HG03097 (cell line): ENCODE data around the gene GNAZ.

Experiments
- ATAC-seq: cut with Tn5 transposase; IDR thresholded peaks from one replicate; pipeline ENCODE4 v1.9.1; 2021; ENCODE audit not compliant: unreplicated experiment, low FRiP score

GNAZ gene

DNA sequence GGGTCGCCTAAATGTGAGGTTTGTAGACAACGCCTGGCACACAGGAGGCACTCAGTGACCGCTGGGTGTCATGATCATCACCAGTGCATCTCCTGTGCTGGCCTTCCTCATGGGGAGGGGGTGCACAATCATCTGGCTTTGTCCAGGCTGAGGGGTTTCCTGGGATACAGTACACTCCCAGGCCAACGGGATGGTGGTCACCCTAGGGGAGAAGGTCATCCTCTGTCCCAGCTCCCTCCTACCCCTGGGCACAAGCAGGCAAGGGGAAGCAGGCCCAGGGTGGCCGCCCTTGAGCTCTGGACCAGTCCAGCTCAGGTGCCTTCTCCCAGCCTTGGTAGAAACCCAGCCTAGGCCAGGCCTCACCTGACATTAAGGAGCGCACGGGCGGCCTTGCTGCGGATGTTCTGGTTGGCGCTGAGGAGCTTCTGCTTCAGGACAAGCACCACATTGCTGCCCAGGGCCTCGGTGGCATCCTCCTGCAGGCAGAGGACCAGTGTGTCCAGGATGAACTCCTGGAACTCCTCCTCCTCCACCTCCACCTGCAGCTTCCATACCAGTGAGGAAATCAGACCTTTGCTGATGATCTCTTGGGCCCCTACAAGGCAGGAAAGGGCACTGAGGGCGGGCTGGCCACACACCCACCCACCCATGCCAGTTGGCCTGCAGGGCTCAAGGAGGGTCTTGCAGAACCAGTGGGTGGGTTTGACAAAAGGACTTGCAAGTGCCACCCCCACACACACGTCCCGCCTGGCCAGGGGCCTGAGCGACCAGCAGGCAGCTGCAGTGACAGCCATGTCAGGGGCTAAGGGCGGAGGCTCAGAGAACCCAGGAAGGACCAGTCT, 6.6 kb upstream of the GNAZ start:
- no peak for ATAC-seq

- ATAC-seq = no peak
Measured at GRCh38 chr22:23064381-23065068, 5.8 kb upstream of the GNAZ start.

- ATAC-seq = no peak
Measured at GRCh38 chr22:23065069-23065451, 5.3 kb upstream of the GNAZ start.

DNA sequence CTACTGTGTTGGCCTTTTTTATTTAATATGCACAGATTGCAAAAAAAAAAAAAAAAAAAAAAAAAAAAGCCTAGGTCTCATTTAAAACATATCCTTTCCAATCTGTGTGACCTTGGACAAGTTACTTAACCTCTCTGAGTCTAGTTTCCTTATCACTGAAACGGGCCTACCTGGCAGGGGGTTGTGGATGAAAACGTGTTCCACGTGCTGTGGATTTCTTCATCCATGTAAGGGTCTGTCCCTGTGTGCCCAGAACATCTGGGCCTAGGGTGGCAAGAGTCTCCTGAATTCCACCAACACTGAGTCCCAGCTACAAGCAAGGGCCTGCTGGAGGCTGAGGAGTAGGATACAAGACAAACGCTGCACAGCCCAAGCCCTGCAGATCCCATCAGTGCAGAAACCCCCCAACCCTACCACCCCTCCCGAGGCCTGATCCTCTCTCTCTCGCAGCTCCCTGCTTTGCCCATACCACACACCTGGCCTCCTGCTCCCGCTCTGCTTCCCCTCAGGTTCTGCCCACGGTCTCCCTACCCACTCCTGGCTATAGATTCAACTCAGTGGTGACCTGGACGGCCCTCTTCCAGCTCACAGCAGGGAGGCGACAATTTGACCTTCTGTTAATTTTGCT, 4.7 kb upstream of the GNAZ start:
- ATAC-seq = no peak

DNA sequence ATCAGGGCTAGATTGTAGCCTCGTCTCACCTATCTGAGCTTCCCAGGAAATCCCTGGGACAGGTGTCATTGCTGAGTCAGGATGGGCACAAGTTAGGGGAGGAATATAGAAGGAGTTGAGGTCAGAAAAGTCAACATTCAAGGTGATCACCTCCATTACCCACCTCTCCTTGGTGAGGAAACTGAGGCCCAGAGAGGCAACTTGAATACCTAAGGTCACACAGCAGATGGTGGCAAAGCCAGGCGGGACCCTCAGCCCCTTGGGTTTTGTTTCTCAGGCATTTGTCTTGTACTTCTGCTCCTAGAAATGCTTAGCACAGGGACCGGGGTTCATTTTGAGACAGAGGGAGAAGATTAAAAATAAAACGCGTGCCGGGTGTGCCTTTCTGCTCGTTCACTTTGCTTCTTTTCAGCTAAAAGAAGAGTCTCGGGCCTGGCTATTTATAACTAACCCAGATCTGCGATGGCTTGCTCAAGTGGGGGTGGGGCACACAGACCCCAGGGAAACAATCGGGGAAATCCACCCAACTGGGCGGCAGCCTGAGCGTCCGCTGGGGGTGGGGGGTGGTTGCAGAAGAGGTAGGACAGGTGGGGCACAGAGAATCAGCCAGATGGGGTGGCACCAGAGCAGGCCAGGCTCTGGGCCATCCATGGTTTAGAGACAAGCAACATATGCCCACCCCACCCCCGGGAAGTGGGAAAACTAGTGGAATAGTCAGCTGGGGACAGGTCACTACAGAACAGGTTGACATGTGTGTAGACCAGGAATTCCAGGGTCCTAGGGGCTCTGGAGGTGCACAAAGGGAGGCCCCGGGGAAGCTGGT, 3.9 kb upstream of the GNAZ start:
- no peak for ATAC-seq

DNA sequence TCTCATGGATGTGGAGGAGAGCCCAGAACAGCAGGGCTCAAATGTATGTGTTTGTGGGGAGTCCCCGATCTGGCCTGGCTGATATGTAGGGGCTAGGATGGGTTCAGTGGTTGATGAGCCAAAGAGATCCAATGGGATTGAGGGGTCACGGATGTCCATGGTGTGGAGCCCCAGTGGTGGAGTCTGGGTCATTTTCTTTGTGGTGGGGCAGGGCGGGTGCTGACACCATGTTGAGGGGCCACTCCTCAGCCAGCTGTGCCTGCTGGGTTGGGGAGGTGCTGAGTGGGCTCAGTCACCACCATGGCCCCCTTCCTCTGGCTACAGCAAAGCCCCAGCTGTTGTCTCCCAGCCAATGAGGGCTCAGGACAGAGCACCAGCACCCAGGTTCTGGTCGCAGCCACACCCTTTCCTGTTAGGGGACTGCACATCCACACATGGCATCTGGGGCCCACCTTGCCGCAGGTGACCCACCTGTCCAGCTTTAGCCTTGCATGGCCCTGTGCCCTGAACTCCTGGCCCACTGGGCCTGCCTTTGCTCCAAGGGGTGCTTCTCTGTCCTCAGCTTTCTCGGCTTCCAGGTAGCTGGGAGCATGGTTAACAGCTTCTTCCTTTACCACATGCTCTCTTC, 3.2 kb upstream of the GNAZ start:
- ATAC-seq = no peak

DNA sequence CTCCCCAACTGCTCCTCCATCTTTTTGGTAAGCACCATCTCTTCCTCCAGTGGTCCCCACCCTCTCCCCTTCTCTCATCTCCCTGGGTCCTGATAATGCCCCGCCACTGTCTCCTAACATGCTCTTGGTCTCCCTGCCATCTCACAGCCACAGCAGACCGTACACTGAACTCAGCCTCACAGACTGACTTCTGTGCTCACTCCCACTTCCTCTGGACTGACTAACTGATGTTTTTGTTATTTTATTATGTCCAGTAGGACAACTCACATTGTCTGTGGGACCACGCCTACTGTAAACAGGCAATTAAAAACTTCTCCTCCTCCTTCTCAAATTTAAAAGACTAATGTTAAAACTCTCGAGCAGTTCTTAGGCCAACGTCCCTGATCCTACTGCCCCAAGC, 2.6 kb upstream of the GNAZ start:
- no peak for ATAC-seq

DNA sequence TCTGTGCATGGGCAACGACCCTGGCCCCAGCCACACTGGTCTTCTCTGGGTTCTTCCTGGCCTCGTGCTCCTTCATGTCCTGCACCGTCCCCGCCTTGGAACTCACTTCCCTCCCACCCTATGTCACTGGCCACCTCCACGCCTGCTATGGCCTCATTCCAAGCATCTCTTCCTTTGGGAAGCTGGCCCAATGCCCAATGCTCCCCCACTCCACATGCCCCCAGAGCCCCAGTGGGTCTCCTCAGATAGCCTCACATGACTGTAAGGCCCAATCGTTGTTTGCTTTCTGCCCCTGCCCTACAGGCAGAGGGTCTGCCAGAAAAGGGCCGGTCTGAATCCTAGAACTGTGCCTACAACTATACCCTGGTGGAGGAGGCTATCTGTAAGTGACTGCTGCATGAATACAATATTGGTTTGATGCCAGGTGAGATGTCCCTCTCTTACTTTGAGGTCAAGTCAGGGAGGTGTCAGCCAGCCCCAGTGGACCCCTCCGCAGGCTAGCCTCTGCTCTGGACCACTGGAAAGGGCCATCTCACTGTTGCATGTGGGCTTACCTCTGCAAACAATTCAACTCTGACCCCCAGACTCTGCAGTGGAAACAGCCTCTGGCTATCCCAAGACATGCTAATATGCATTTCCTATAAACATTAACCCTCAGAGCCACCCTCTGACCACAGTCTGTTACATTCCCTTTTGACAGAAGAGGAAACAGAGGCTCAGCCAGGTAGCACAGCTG, 2.1 kb upstream of the GNAZ start:
- no peak for ATAC-seq

DNA sequence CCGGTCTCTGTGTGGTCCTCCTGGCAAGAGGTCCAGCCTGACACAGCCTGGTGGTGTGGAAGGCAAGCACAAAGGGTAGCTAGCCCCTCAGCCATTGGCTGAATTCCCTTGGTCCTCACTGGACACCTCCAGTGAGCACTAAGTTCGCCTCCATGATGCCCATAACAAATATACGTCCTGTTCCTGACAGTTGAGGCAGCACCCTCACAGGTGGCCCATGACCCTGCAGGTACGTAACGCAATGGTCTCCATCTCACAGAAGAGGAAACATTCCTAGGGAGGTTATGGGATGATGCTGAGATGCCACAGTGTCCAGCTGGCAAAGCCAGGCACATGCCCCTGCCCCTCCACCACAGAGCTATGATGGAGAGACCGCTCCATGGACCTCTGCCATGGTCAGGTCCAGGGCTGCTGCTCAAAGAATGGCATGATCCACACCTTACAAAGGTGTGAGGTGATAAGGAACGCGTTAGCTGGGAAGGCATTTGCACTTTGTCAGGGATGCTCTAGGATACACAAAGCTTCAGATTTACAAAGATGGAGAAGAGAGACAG, 1.4 kb upstream of the GNAZ start:
- ATAC-seq = no peak

DNA sequence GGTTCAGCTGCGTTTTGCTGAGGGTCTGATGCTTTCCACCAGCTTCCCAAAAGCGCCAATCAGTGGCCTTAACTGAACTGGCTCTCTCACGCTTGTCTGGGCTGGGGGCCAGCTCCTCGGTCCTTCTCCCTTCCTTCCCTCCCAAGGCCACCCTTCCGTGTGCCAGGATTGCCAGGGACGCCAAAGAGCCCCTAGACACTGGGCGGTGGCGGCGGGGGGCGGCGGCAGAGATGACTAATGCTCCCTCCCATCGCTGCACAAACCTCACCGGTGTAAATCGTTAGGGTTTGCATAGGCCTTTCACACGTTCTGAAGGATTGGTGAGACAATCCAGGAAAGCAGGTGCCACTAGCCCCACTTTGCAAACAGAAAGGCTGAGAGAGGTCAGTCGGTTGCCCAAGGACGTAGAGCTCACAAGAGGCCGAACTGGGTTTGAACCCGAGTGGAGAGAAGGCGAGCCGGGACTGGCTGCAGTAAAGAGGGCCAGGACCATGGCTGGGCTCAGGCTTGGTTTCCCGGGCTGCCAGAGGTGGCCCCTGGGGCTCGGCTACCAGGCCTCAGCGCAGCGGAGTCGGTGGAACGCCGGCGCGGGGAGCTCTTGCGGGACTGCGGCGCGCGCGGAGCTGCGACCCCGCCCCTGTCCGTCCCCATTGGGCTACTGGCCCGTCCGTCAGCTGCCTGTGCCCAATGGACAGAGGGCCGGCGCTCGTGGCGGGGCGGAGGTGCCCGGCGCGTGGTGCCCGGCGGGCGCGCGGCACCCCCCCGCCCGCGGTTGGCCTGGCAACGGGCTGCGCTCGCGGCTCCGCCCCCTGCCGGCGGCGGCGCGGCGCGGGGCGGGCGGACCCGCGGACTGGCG, 589 bp upstream of the GNAZ start:
- peak; percentile 73 for ATAC-seq

DNA sequence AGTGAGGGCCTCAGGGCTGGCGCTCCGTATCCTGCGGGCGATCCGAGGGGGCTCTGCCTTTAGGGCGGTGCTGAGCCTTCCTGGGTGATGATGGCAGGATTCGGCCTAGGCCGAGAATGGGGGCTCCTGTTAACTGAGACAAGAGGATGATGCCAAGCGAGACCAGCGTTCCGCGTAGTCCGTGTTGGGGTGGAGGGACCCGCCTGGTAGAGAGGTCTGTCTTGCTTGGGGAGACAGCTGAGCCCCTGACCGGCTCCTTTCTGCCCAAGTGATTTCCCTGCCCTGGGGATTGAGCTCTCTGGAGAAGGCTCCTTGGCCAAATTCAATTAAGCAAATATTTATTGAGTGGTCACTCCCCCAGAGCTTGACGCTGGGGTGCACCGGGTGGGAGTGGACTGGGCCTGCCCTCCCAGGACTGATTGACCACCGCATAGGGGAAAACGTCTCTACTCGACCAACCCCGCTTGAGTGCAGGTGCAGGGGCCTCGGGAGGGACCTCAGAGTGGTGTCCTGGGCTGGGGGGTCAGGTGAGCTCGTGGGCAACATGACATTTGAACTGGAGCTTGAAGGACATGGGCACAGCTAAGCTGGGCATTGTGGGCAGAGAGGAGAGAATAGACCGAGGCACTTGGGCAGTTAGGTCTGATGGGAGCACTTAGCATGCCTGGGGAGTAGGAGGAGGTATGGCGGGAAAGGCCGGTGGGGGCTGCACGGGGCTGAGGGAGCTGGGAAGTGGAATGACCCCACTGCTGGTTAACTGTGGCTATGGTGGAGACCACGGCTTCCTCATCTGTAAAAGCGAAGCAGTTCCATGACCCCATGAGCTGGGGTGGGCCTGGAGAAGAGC, 1.1 kb downstream of the GNAZ start:
- ATAC-seq = no peak

GRCh38 chr22:23072077-23072910, 2.0 kb downstream of the GNAZ start:
- no peak for ATAC-seq

- no peak for ATAC-seq
Measured at GRCh38 chr22:23072911-23073491, 2.7 kb downstream of the GNAZ start.

DNA sequence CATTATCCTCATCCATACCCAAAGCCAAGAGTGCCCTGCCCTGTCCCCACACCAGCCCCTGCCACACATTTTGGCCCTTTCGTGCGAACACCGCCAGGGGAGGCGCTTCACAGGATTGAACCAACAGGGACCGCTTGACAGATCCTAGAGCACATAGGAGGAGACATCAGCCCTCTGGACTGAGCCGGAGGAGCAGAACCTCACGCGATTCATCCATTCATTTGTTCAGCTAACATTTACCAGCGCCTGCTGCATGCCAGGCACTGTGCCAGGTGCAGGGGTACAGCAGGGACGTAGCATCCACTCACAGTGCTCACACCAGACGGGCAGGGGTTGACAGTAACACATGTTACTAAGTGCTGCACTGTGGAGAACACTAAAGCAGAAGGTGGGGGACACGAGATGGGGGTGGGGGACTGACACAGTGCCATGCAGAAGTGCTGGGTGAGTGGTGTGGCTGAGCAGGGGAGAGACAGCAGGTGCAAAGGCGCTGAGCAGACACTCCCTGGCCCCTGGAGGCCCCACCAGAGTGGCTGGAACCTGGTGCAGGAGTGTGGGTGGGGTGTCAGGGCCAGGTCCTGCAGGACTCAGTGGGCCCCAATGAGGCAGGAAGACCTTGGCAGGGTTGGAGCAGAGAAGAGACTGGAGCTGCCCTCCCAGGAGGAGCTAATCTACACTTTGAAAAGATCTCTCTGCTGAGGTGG, 3.4 kb downstream of the GNAZ start:
- no peak for ATAC-seq

DNA sequence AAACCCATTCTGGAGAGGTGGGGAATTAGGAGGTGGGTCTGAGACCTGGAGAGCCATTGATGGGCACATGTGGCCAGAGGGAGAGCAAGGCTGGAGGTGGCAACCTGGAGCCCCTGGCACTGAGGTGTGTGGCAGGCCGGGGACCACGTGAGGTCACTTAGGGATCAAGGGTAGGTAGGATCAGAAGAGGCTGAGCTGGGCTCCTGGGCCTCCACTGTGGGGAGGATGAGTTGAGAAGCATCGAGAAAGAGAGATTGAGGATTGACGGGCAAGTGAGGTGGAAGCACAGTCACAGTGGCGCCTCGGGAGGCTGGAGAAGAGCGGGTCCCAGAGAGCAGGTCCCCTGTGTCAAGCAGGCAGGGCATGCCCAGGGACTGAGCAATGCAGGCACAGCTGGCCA, 4.1 kb downstream of the GNAZ start:
- no peak for ATAC-seq

- ATAC-seq = no peak
Measured at GRCh38 chr22:23075050-23075449, 4.7 kb downstream of the GNAZ start.
